Loucy (cell line): Measurements from ENCODE around the gene PROSER2.

Experiments used
- CTCF ChIP-seq: fragments of 200-600 bp; sonication (generic); conservative IDR thresholded peaks from 2 replicates; pipeline ENCODE4 v1.5.1; 2014; ENCODE audit warnings: mild to moderate bottlenecking, antibody characterized with exemption, low read length
- EZH2phosphoT487 ChIP-seq: fragments of 200-600 bp; IDR thresholded peaks from 2 replicates; pipeline ENCODE4 v1.6.1; 2018; ENCODE audit warnings: antibody characterized with exemption, mild to moderate bottlenecking, moderate library complexity, borderline replicate concordance

- no peak for TF ChIP-seq CTCF
- no peak for TF ChIP-seq EZH2phosphoT487
Observed at GRCh38 chr10:11825796-11826414, 2.7 kb downstream of the PROSER2 start.
